ENCODE data around the gene GFOD1.

The GFOD1 gene

DNA sequence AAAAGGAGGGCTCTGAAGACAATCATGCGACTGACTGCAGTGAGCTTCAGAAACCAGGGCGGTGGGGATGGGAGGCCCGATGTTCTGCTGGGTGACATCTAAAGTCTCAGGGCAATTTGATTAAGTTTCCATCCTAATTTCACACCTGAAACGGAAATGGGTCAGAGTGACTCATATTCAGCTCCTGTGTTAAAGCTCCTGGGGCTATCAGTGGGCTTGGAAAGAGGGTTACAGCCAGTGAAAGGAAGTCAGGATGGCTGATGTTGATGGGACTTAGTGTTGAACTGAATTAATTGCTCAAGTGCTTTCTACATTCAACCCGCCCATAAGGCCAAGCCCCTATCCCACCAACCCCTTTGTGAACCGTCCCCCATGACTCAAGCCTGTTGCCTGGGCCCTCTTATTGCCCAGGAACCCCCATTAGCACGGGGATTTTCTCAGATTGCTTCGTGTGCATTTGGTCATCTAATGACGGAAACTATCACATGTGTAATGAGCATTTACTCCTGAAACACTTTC, 112.0 kb downstream of the GFOD1 start:
- DNase-seq (ENCODE audit: low read depth) = no peak

GRCh38 chr6:13373919-13374318, 113.5 kb downstream of the GFOD1 start:
- no peak for DNase-seq (ENCODE audit: low read depth)

DNA sequence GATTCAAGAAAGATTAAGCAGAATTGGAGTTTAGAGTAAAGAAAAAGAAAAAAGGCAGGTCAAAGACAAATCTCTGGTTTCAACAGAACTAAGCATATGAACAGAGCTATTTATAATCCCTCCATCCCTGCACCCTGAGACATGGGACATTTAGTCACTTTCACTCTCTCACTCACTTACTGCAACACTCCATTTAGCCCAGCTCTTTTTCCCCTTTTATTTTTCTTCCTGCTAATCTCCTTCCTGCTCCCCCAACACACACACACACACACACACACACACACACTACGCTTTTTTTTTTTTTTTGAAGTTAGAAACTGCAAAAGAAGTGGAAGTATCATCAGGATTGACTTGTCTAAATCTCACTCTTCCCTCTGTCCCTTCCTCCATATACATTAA, 113.9 kb downstream of the GFOD1 start:
- no peak for DNase-seq (ENCODE audit: low read depth)

DNA sequence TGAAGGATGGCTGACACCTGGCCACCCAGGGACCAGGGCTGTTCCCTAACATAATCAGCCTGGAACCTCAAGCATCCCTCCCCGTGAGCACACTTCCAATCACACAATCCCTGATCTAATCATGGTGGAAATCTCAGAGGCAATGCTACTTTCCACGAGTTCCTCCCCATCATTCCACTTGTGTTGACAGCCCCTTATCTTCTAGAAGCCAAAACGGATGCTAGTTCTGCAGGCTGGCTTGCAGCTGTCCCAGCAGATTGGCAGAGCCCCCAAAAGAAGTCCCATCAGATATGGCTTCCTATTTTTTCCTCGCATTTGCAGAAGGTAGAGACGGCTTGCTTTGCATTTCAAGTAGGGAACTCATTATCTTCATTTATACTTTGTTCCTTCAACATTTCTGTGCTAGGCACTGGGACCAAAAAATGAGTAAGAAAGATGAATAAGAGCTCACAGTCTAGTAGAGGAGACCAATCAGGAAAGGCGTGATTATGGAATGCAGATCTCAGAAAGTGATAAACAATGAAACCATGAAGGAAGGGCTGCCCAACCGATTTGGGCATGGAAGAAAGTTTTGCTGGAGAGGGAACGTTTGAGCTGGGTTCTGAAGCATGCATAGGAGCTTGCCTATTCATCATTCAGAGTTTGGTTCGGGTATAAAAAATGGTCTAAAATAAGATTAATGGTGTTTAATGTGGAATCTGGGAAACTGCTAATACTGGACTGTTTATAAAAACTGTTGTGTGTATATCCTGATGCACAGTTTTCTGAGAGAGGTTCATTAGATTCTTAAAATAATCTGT, 114.5 kb downstream of the GFOD1 start:
- no peak for DNase-seq (ENCODE audit: low read depth)

GRCh38 chr6:13372076-13372475, 115.3 kb downstream of the GFOD1 start:
- DNase-seq (ENCODE audit: low read depth) = no peak

GRCh38 chr6:13371421-13372072, 115.9 kb downstream of the GFOD1 start:
- DNase-seq (ENCODE audit: low read depth) = no peak

DNA sequence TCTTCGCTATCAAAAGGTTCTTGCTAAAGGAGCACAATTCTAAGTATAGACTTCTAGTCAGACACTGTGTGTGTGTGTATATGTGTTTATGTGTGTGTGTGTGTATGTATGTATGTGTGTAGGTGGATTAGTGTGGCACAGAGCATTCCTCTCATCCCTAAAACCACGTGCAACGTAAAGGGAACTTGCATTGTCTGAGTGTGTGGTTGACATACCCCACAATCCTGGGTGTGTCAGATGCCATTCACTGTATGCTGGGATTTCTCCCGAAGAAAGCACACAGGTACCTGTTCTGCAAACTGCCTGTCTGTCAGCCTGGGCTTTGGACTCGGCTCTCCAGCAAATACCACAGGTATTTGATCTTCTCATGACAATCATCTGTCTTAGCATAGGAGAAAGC, 116.8 kb downstream of the GFOD1 start:
- DNase-seq (ENCODE audit: low read depth) = no peak

GRCh38 chr6:13369591-13369990, 117.8 kb downstream of the GFOD1 start:
- DNase-seq (ENCODE audit: low read depth) = no peak

DNA sequence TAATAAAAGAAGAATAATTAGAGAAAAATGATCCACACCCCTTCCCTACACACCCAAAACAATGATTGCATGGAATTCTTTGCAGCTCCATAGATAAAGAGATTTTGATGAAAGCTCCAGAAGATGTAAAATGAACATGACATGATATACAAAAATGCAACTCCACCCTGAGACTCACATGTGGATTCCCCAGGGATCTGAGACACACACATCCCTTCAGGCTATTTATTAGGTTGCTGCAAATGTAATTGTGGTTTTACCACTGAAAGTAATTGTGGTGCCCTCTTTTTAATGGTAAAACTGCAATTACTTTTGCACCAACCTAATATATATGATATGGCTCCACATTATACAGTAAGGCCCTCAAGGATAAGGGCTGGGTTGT, 118.7 kb downstream of the GFOD1 start:
- DNase-seq (ENCODE audit: low read depth) = no peak

GRCh38 chr6:13368079-13368730, 119.2 kb downstream of the GFOD1 start:
- no peak for DNase-seq (ENCODE audit: low read depth)

DNA sequence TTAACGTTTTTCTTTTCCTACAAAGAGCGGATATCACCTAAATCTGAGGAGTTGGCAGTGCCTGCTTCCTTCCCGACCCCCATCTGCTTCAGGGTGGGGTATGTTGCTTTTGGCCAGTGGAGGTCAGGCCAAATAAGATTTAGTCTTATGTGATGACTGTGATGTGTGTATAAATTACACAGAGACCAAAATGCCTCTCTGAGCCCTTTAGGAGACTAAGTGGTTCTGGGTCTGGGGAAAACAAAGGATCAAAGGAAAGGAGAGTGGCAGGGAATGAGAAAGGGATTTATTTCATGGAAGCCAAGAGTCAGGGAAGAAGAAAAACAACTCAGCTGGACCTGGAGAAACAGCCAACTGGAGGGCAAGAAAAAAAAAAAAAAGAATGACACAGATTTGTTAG, 120.0 kb downstream of the GFOD1 start:
- no peak for DNase-seq (ENCODE audit: low read depth)

DNA sequence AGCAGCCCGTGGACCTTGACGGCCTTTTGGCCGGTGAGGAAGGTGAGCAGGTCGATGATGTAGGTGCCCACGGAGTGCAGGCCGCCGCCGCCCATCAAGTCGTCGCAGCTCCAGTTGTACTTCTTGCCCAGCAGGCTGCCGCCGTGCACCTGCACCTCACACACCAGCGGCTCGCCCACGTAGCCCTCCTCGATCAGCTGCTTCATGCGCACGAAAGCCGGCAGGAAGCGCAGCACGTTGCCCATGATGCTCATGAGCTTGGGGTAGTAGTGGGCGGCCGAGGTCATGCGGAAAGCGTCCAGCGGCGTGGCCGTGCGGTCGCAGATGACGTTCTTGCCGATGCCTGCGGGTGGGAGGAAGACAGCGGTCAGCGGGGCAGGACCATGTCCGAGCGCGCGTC, 122.1 kb downstream of the GFOD1 start:
- DNase-seq (ENCODE audit: low read depth) = no peak

DNA sequence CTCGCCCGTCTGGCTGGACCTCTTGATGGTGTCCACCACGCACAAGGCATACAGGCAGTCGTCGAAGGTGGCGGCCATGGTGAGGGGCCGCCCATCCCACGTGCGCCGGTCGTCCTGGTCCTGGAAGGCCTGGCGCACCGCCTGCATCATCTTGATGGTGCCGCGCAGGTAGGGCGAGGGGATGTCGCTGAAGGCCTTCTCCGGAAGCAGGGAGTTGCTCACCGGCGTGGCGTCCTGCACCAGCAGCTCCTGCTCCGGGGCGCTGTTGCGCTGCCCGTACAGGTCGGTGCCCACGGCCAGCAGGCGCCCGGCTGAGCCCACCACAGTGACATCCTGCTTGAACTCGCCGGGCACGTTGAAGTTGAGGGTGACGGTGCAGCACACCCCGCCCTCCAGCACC, 122.6 kb downstream of the GFOD1 start:
- DNase-seq (ENCODE audit: low read depth) = no peak

- no peak for DNase-seq (ENCODE audit: low read depth)
Measured at GRCh38 chr6:13362412-13362811, 125.0 kb downstream of the GFOD1 start.

DNA sequence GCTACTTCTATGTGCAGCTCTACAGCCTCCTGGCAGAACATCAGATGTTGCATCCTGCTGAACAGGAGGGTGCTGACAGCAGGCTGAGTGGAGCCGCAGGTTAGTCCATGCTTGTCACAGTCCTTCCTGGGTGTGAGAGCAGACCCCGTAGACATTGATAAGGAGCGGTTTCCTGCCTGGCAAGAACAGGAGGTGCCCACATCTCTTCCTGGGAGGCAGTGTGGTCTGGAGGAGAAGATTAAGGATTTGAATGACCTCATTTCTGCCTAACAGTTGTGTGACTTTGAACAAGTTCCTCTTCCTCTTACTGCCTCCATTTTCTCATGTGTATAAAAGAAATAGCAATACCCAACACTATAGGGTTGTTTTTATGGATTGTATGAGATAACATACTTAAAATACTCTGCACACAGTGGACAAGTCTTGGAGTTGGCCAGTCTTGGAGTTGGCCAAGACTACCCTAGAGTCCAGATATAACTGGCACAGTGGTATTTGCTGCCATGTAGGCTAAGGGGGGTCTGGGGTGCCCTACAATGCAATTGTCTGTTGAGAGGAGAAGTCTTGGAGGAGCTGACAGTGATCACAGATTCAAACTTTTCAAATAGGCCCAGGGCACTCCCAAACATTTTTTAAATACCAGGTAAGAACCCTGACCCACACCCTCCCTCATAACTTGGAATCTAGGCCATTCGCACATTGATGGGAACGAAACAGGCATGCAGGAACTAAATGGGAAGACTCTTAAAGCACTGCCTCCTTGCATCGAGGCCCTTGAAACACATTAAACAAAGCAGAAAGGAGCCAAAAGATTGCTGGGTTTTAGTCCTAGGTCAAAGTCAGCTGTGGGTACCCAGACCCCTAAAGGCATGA, 126.5 kb downstream of the GFOD1 start:
- no peak for DNase-seq (ENCODE audit: low read depth)

DNA sequence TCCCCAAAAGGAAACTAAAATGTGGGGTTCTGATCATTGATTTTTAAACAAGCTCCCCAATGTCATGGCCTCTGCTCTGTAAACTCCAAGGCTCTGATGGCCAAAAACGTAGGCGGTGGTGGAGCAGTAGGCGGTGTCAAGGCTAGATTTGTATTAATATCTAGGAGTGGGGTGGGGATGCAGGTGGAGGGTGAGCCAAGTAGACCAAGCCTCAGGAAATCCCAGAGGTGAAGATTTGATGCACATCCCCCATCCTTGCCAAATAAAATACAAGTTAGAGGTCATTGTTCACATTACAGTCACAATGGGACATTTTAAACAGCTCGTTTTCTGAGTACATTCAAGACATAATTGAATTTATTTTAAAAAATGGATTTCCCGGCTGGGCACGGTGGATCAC, 128.1 kb downstream of the GFOD1 start:
- DNase-seq (ENCODE audit: low read depth) = no peak

DNA sequence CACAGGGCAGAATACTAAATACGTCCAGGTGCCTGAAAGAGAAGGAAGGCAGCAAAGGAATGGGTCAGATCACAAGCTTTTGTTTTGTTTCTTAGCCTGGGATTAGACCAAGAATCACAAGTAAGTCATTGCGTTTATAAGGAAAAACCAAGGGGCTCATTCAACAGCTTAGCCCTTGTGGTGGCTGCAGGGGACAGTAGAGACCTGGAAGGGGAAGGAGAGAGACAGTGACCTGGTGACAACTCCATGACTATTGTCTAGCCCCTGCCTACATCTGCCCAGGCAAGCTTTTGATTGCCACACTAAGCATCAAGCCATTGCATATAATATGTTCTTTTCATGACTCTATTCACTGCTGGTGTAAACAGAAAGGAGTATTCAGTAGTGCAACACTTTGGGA, 128.9 kb downstream of the GFOD1 start:
- no peak for DNase-seq (ENCODE audit: low read depth)

DNA sequence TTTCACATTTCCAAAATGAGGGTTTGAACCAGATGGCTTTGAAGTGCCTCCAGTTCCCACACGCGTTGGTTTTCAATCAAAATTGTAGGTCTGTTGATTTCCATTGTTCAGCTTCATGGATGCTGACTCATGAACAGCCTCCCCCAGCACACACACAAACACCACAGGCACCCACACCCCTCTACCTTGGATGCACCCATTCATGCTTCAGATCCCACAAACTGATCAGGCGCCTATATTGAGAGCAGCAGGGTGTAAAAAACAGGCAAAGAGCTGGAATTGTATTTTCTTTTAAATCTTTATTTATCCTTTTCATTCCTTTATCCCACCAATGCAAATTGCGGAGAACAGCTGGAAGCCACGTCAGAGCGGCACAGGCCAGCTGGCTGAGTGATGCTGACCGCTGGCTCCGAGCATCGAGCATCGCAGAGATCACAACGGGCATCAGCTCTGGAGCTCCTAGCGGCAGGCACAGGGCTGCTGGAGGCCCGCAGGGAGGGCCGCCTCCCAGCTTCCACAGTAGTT, 129.8 kb downstream of the GFOD1 start:
- DNase-seq (ENCODE audit: low read depth) = no peak

- no peak for DNase-seq (ENCODE audit: low read depth)
Measured at GRCh38 chr6:13355999-13356785, 131.2 kb downstream of the GFOD1 start.

DNA sequence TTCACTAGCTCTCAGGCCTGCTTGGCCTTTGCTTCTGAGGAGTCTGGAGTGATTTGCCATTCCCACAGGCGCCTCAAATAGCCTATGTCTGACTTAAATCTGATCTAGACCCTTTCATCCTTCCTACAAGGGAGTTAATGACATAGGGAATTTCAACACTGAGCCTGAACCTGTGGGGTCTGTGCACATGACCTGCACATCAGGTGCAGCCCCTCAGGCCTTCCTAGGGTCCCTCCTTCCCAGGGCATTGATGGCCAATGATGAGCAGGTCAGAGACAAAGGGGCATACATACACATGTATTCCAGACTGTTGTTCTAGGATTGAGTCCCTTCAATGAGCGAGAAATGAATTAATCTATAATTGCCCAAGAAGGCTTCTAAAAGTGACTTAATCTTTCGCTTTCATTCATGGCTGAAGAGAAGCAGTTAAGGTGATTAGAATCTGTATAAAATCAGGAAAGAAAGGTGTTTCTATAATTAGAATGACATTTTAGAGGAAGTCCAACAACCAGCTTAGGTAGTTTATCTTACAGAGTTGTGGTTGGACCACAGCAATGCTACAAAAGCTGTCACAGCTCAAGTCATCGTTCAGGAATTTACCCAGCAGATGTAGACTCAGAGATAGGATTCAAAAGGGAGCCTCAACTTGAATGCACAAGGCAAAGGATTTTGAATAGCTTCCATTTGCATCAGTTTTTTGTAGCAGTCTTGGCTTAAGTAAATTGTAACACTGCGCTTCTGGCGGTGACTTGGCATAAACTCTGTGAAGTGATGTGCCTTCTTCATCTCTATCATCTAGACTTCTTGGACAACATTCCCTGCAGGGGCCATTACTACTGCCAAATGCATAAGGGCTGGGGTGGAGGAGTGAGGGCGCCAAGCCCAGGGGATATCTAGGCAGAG, 132.1 kb downstream of the GFOD1 start:
- DNase-seq (ENCODE audit: low read depth) = no peak
